Measurements from ENCODE around the gene AGAP9.
"Not testable (repeated sequence)": the region's sequence is repeated elsewhere in the genome, so short reads cannot be mapped to it uniquely, and the experiment has no call there.

The AGAP9 gene

GRCh38 chr10:47456794-47457527 lies 66.5 kb downstream of the AGAP9 start:
- DNase-seq: no peak

GRCh38 chr10:47456079-47456785 lies 67.2 kb downstream of the AGAP9 start:
- DNase-seq: no peak

GRCh38 chr10:47455350-47456078 lies 67.9 kb downstream of the AGAP9 start:
- DNase-seq: not testable (repeated sequence)

- DNase-seq: no peak
These were observed 68.7 kb downstream of the AGAP9 start for GRCh38 chr10:47454780-47455058.

GRCh38 chr10:47454008-47454779 lies 69.2 kb downstream of the AGAP9 start:
- no peak for DNase-seq

GRCh38 chr10:47453141-47454007 lies 70.1 kb downstream of the AGAP9 start:
- no peak for DNase-seq

GRCh38 chr10:47452495-47453140 lies 70.8 kb downstream of the AGAP9 start:
- DNase-seq: no peak

- DNase-seq: no peak
These were observed 71.4 kb downstream of the AGAP9 start for GRCh38 chr10:47451998-47452494.

All from Kasumi-1 (cell line).